NCI-H128 (cell line): ENCODE results near the gene C3.

ENCODE experiments used
- DNase-seq: peaks from one replicate; lab custom pipeline; 2025; ENCODE audit not compliant: unreplicated experiment; lab: John Stamatoyannopoulos, UW

C3 gene

GRCh38 chr19:6731822-6732221 lies 11.4 kb upstream of the C3 start:
- no peak for DNase-seq

GRCh38 chr19:6730941-6731670 lies 10.7 kb upstream of the C3 start:
- DNase-seq = no peak

- DNase-seq = no peak
These were observed 9.8 kb upstream of the C3 start for GRCh38 chr19:6730153-6730804.

GRCh38 chr19:6729573-6730152 lies 9.2 kb upstream of the C3 start:
- no peak for DNase-seq

- no peak for DNase-seq
These were observed 7.9 kb upstream of the C3 start for GRCh38 chr19:6728346-6728745.

- no peak for DNase-seq
These were observed 5.2 kb upstream of the C3 start for GRCh38 chr19:6725513-6726231.

- DNase-seq = no peak
These were observed 4.4 kb upstream of the C3 start for GRCh38 chr19:6724631-6725492.

GRCh38 chr19:6723738-6724137 lies 3.3 kb upstream of the C3 start:
- DNase-seq = no peak

- DNase-seq = no peak
These were observed 2.7 kb upstream of the C3 start for GRCh38 chr19:6723108-6723618.

GRCh38 chr19:6721773-6722172 lies 1.3 kb upstream of the C3 start:
- no peak for DNase-seq

GRCh38 chr19:6721138-6721474 lies 656 bp upstream of the C3 start:
- no peak for DNase-seq

- DNase-seq = no peak
These were observed 470 bp downstream of the C3 start for GRCh38 chr19:6719992-6720368.

- DNase-seq = no peak
These were observed 949 bp downstream of the C3 start for GRCh38 chr19:6719540-6719861.

GRCh38 chr19:6718741-6719539 lies 1.5 kb downstream of the C3 start:
- no peak for DNase-seq

GRCh38 chr19:6718111-6718740 lies 2.2 kb downstream of the C3 start:
- no peak for DNase-seq

- no peak for DNase-seq
These were observed 2.9 kb downstream of the C3 start for GRCh38 chr19:6717441-6717971.

GRCh38 chr19:6717036-6717435 lies 3.4 kb downstream of the C3 start:
- DNase-seq = no peak

GRCh38 chr19:6716610-6716970 lies 3.9 kb downstream of the C3 start:
- no peak for DNase-seq

- DNase-seq = no peak
These were observed 5.5 kb downstream of the C3 start for GRCh38 chr19:6714749-6715555.
